ENCODE measurements around the gene ACAA1.

Gene ACAA1

GRCh38 chr3:38110314-38111050 lies 26.4 kb downstream of the ACAA1 start:
- no peak for DNase-seq (ENCODE audit: low read depth, low spot score)
- no peak overlapping the region for H3K4me3 ChIP-seq (ENCODE audit: low read depth, low read length)
- in situ Hi-C loops (cut with HindIII; ENCODE audit: low sequenced_read_pairs) = no loop called here
- TF ChIP-seq CTCF (IDR thresholded peaks at IDR 0.05; ENCODE audit: low read depth, low read length) = no peak

- TF ChIP-seq CTCF (IDR thresholded peaks at IDR 0.05; ENCODE audit: low read depth, low read length) = no peak
- in situ Hi-C loops (cut with HindIII; ENCODE audit: low sequenced_read_pairs) = no loop called here
- H3K4me3 ChIP-seq (ENCODE audit: low read depth, low read length) = no peak overlapping the region
- no peak for DNase-seq (ENCODE audit: low read depth, low spot score)
Measured at GRCh38 chr3:38109580-38110313, 27.2 kb downstream of the ACAA1 start.

- in situ Hi-C loops (cut with HindIII; ENCODE audit: low sequenced_read_pairs) = no loop called here
- no peak for DNase-seq (ENCODE audit: low read depth, low spot score)
- no peak for TF ChIP-seq CTCF (IDR thresholded peaks at IDR 0.05; ENCODE audit: low read depth, low read length)
Measured at GRCh38 chr3:38108649-38109579, 28.0 kb downstream of the ACAA1 start.

GRCh38 chr3:38107911-38108648 lies 28.8 kb downstream of the ACAA1 start:
- no peak for DNase-seq (ENCODE audit: low read depth, low spot score)
- in situ Hi-C loops (cut with HindIII; ENCODE audit: low sequenced_read_pairs) = no loop called here
- TF ChIP-seq CTCF (IDR thresholded peaks at IDR 0.05; ENCODE audit: low read depth, low read length) = no peak
- H3K4me3 ChIP-seq (ENCODE audit: low read depth, low read length) = no peak overlapping the region

More at GRCh38 chr3:38108649-38109579, 28.0 kb downstream of the ACAA1 start:
- no peak overlapping the region for H3K4me3 ChIP-seq (ENCODE audit: low read depth, low read length)

- no peak overlapping the region for H3K4me3 ChIP-seq (ENCODE audit: low read depth, low read length)
- no peak for DNase-seq (ENCODE audit: low read depth, low spot score)
- TF ChIP-seq CTCF (IDR thresholded peaks at IDR 0.05; ENCODE audit: low read depth, low read length) = no peak
- in situ Hi-C loops (cut with HindIII; ENCODE audit: low sequenced_read_pairs) = no loop called here
Measured at GRCh38 chr3:38105525-38105924, 31.4 kb downstream of the ACAA1 start.

- in situ Hi-C loops (cut with HindIII; ENCODE audit: low sequenced_read_pairs) = no loop called here
- no peak for TF ChIP-seq CTCF (IDR thresholded peaks at IDR 0.05; ENCODE audit: low read depth, low read length)
Measured at GRCh38 chr3:38102444-38102814, 34.5 kb downstream of the ACAA1 start.

More at GRCh38 chr3:38102444-38102814, 34.5 kb downstream of the ACAA1 start:
- no peak for DNase-seq (ENCODE audit: low read depth, low spot score)
- no peak overlapping the region for H3K4me3 ChIP-seq (ENCODE audit: low read depth, low read length)

Data from astrocyte of the spinal cord (primary cell).